ENCODE results near the gene DSCAM. TPM values are rescaled to one million over a fixed set of nuclear protein-coding genes. Genes with fewer than 3 reads are reported as not detected.

DSCAM gene
- total and polyA plus RNA-seq, 2 donors (not counting 1 experiment from before 2014, with no cell fraction given), result not detected

- H3K4me2 ChIP-seq (replicated peaks; ENCODE audit: low read depth, low read length, poor library complexity, severe bottlenecking), result no peak overlapping the region
Observed at GRCh38 chr21:40129809-40130208, 717.1 kb downstream of the DSCAM start.

GRCh38 chr21:40128891-40129290, 718.1 kb downstream of the DSCAM start:
- intact Hi-C loops (cut with micrococcal nuclease), result no loop called here
- Histone ChIP-seq H2AFZ (ENCODE audit: insufficient read depth, low read depth, low read length, poor library complexity, severe bottlenecking) (no peak overlapping the region), H3K9me3 (ENCODE audit: control extremely low read depth in 1 of 3, control insufficient read depth in 2 of 3, insufficient read depth in 1 of 3, low read length in 2 of 3) (peaks cover 0 to 17% (median 0%) of the 10 kb centered on the region in 3 donors), H3K4me1 (ENCODE audit: control insufficient read depth in 2 of 2, insufficient read depth in 2 of 2, low read length in 2 of 2) (no peaks in the 10 kb centered on the region), H3K27ac (ENCODE audit: low read length in 2 of 2) (no peak overlapping the region), H3K79me2 (ENCODE audit: control insufficient read depth, insufficient read depth, low read length) (no peaks in the 10 kb centered on the region), H3K36me3 (replicated peaks in 1 of 2; ENCODE audit: control extremely low read depth in 1 of 2, control insufficient read depth in 1 of 2, extremely low read depth in 1 of 2, insufficient read depth in 2 of 2, low read length in 1 of 2) (no peaks in the 10 kb centered on the region), H3K9ac (ENCODE audit: low read length) (no peak overlapping the region), H3K27me3 (replicated peaks in 1 of 4; ENCODE audit: control extremely low read depth in 1 of 4, control insufficient read depth in 3 of 4, insufficient read depth in 4 of 4, low read length in 3 of 4) (no peaks in the 10 kb centered on the region), H3K4me2 (replicated peaks; ENCODE audit: low read depth, low read length, poor library complexity, severe bottlenecking) (no peak overlapping the region), H4K20me1 (ENCODE audit: control insufficient read depth, insufficient read depth, low read length, poor library complexity, severe bottlenecking) (no peaks in the 10 kb centered on the region), H3K4me3 (ENCODE audit: control extremely low read depth in 1 of 5, extremely low read depth in 1 of 5, insufficient read depth in 1 of 5, low read depth in 2 of 5, low read length in 4 of 5) (no peak overlapping the region)
- Mint-ChIP-seq H3K27ac (no peak overlapping the region), H3K9me3 (ENCODE audit: insufficient read depth) (peaks cover 8% of the 10 kb centered on the region), H3K4me1 (no peaks in the 10 kb centered on the region), H3K4me3 (no peak overlapping the region), H3K27me3 (no peaks in the 10 kb centered on the region)
- ATAC-seq (ENCODE audit: low read depth) (no peak), DNase-seq (no peak)
- no peak for TF ChIP-seq CTCF (IDR thresholded peaks at IDR 0.05)
- no peak for TF ChIP-seq EZH2 (IDR thresholded peaks at IDR 0.05; ENCODE audit: borderline replicate concordance, insufficient read depth, low read depth, low read length, poor library complexity, severe bottlenecking)
- CTCF ChIA-PET, result no interaction called here
- 100% methylated on average over 3 of the region's 5 CpGs for WGBS (ENCODE audit: insufficient coverage)
- POLR2A ChIA-PET, result no interaction called here

More at GRCh38 chr21:40129809-40130208, 717.1 kb downstream of the DSCAM start:
- H3K4me3 ChIP-seq (ENCODE audit: control extremely low read depth in 1 of 5, extremely low read depth in 1 of 5, insufficient read depth in 1 of 5, low read depth in 2 of 5, low read length in 4 of 5), result no peak overlapping the region
- no peak for DNase-seq
- ATAC-seq (ENCODE audit: low read depth), result no peak
- no peak overlapping the region for H3K27ac ChIP-seq (ENCODE audit: low read length in 2 of 2)
- no CpG with 5 or more reads among the region's 1 CpG for WGBS (ENCODE audit: insufficient coverage)
- intact Hi-C loops (cut with micrococcal nuclease), result no loop called here
- no peaks in the 10 kb centered on the region for H3K27me3 ChIP-seq (replicated peaks in 1 of 4; ENCODE audit: control extremely low read depth in 1 of 4, control insufficient read depth in 3 of 4, insufficient read depth in 4 of 4, low read length in 3 of 4)
- ChIA-PET CTCF (no interaction called here), POLR2A (no interaction called here)
- no peaks in the 10 kb centered on the region for H4K20me1 ChIP-seq (ENCODE audit: control insufficient read depth, insufficient read depth, low read length, poor library complexity, severe bottlenecking)
- no peaks in the 10 kb centered on the region for H3K4me1 ChIP-seq (ENCODE audit: control insufficient read depth in 2 of 2, insufficient read depth in 2 of 2, low read length in 2 of 2)
- peaks cover 8% of the 10 kb centered on the region for H3K9me3 Mint-ChIP-seq (ENCODE audit: insufficient read depth)
- peaks cover 0 to 14% (median 0%) of the 10 kb centered on the region in 3 donors for H3K9me3 ChIP-seq (ENCODE audit: control extremely low read depth in 1 of 3, control insufficient read depth in 2 of 3, insufficient read depth in 1 of 3, low read length in 2 of 3)
- no peak for TF ChIP-seq CTCF (IDR thresholded peaks at IDR 0.05)
- TF ChIP-seq EZH2 (IDR thresholded peaks at IDR 0.05; ENCODE audit: borderline replicate concordance, insufficient read depth, low read depth, low read length, poor library complexity, severe bottlenecking), result no peak
- no peak overlapping the region for H3K27ac Mint-ChIP-seq
- H3K4me3 Mint-ChIP-seq, result no peak overlapping the region
- no peaks in the 10 kb centered on the region for H3K27me3 Mint-ChIP-seq
- H3K9ac ChIP-seq (ENCODE audit: low read length), result no peak overlapping the region
- no peak overlapping the region for H2AFZ ChIP-seq (ENCODE audit: insufficient read depth, low read depth, low read length, poor library complexity, severe bottlenecking)
- no peaks in the 10 kb centered on the region for H3K4me1 Mint-ChIP-seq
- H3K79me2 ChIP-seq (ENCODE audit: control insufficient read depth, insufficient read depth, low read length), result no peaks in the 10 kb centered on the region
- no peaks in the 10 kb centered on the region for H3K36me3 ChIP-seq (replicated peaks in 1 of 2; ENCODE audit: control extremely low read depth in 1 of 2, control insufficient read depth in 1 of 2, extremely low read depth in 1 of 2, insufficient read depth in 2 of 2, low read length in 1 of 2)
